Measurements from ENCODE around the gene PARP2. TPM values are rescaled to one million over a fixed set of nuclear protein-coding genes. Genes with fewer than 3 reads are reported as not detected.

The PARP2 gene
- total RNA-seq, 2 donors from 2014 or later: 36.1 to 63.7 TPM

DNA sequence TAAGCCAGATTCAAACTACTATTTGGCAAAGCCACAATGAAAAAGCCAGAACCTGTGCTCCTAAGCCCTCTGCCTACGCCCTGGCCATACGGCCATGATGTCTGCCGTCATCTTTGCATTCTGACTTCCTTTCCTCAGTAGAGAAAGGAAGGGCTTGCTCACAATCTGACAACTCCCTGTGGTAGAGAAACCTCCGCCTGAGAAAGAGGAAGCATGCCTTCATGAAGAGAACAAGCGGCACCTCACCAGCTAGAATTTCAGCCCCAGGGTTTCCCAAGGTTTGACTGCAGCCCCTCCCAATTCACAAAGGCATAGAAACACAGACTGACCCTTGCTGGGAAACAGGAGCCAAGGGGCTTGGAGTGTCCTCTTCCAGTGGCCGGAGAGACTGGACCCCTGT lies 44.1 kb downstream of the PARP2 start:
- no peaks in the 10 kb centered on the region for H3K4me1 ChIP-seq (ENCODE audit: control insufficient read depth, insufficient read depth, low read length)
- no peak overlapping the region for H3K27ac ChIP-seq (ENCODE audit: low read depth, low read length)
- H3K4me3 ChIP-seq (ENCODE audit: low read length): no peak overlapping the region
- no peak overlapping the region for H3K9ac ChIP-seq (ENCODE audit: extremely low read depth, low read length, poor library complexity, severe bottlenecking)
- no peaks in the 10 kb centered on the region for H3K9me3 ChIP-seq (ENCODE audit: control insufficient read depth, low read length)
- TF ChIP-seq, protein P1, sequence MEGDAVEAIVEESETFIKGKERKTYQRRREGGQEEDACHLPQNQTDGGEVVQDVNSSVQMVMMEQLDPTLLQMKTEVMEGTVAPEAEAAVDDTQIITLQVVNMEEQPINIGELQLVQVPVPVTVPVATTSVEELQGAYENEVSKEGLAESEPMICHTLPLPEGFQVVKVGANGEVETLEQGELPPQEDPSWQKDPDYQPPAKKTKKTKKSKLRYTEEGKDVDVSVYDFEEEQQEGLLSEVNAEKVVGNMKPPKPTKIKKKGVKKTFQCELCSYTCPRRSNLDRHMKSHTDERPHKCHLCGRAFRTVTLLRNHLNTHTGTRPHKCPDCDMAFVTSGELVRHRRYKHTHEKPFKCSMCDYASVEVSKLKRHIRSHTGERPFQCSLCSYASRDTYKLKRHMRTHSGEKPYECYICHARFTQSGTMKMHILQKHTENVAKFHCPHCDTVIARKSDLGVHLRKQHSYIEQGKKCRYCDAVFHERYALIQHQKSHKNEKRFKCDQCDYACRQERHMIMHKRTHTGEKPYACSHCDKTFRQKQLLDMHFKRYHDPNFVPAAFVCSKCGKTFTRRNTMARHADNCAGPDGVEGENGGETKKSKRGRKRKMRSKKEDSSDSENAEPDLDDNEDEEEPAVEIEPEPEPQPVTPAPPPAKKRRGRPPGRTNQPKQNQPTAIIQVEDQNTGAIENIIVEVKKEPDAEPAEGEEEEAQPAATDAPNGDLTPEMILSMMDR (conservative IDR thresholded peaks at IDR 0.05): no peak
- WGBS, 2 experiments (ENCODE audit: insufficient coverage in 1 of 2, insufficient read length in 1 of 2): 92 to 97% methylated on average over 6 of the region's 6 CpGs
- DNase-seq: no peak
- H3K4me1 Mint-ChIP-seq: peaks cover 1% of the 10 kb centered on the region
- H3K4me3 Mint-ChIP-seq: no peak overlapping the region
- peaks cover 88% of the 10 kb centered on the region for H3K36me3 ChIP-seq (ENCODE audit: control insufficient read depth, insufficient read depth, low read length)
- no peaks in the 10 kb centered on the region for H3K9me3 Mint-ChIP-seq
- peaks cover 83% of the 10 kb centered on the region for H3K36me3 Mint-ChIP-seq (ENCODE audit: low read depth)
- no peaks in the 10 kb centered on the region for H3K27me3 Mint-ChIP-seq (ENCODE audit: insufficient read depth)
- H3K27me3 ChIP-seq (ENCODE audit: control insufficient read depth, insufficient read depth, low read length, poor library complexity, severe bottlenecking): no peaks in the 10 kb centered on the region
- no peak overlapping the region for H3K27ac Mint-ChIP-seq

DNA sequence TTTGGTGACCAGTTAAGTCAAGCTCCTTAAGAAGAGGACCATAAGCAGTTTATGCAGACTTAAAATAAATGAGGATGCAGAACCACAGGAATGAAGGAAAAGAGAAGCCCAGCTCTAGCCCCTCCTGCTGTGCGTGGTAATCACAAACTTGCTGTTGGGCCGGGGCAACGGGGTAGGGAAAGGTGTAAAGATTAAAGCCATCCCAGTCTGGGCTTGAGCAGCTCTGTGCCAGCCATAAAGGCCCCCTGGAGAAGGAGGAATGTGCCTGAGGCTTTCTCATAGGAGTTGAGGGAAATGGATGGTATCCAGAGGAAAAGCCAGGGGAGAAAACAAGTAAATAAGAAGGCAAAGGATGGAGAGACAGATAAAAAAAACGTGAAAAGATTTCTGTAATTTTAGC lies 44.7 kb downstream of the PARP2 start:
- DNase-seq: peak; percentile 77
- Histone ChIP-seq H3K36me3 (ENCODE audit: control insufficient read depth, insufficient read depth, low read length) (peaks cover 89% of the 10 kb centered on the region), H3K9ac (ENCODE audit: extremely low read depth, low read length, poor library complexity, severe bottlenecking) (no peak overlapping the region), H3K27me3 (ENCODE audit: control insufficient read depth, insufficient read depth, low read length, poor library complexity, severe bottlenecking) (no peaks in the 10 kb centered on the region), H3K9me3 (ENCODE audit: control insufficient read depth, low read length) (no peaks in the 10 kb centered on the region), H3K27ac (ENCODE audit: low read depth, low read length) (no peak overlapping the region), H3K4me1 (ENCODE audit: control insufficient read depth, insufficient read depth, low read length) (no peaks in the 10 kb centered on the region), H3K4me3 (ENCODE audit: low read length) (no peak overlapping the region)
- H3K36me3 Mint-ChIP-seq (ENCODE audit: low read depth): peaks cover 83% of the 10 kb centered on the region
- TF ChIP-seq, protein P1 (conservative IDR thresholded peaks at IDR 0.05): no peak
- no peak overlapping the region for H3K4me3 Mint-ChIP-seq
- H3K9me3 Mint-ChIP-seq: no peaks in the 10 kb centered on the region
- peaks cover 1% of the 10 kb centered on the region for H3K4me1 Mint-ChIP-seq
- 53 to 70% methylated on average over 1 to 4 of the region's 4 CpGs for WGBS, 2 experiments (ENCODE audit: insufficient coverage in 1 of 2, insufficient read length in 1 of 2)
- no peak overlapping the region for H3K27ac Mint-ChIP-seq
- H3K27me3 Mint-ChIP-seq (ENCODE audit: insufficient read depth): no peaks in the 10 kb centered on the region

DNA sequence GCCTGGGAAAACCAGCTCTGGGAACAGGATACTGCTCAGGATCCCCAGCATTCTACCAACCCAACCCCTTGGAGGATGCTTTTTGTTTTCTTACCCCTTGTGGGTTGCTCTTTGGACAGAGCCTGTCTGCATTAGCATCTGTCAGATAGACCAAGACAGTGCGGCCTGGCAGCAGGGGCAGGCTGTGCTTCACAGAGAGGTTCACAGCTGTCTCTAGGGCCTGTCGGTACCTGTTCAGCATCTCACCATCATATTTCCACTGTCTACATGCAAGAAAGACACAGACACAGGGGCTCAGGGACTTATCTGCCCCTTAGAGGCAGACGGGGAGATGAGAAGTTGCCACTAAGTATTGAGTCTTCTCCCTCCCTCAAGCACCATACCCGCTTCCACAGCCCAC lies 48.1 kb downstream of the PARP2 start:
- no peak overlapping the region for H3K9ac ChIP-seq (ENCODE audit: extremely low read depth, low read length, poor library complexity, severe bottlenecking)
- no peaks in the 10 kb centered on the region for H3K9me3 ChIP-seq (ENCODE audit: control insufficient read depth, low read length)
- peaks cover 78% of the 10 kb centered on the region for H3K36me3 ChIP-seq (ENCODE audit: control insufficient read depth, insufficient read depth, low read length)
- no peak for DNase-seq
- TF ChIP-seq, protein P1 (conservative IDR thresholded peaks at IDR 0.05): no peak
- H3K36me3 Mint-ChIP-seq (ENCODE audit: low read depth): peaks cover 77% of the 10 kb centered on the region
- no peaks in the 10 kb centered on the region for H3K27me3 Mint-ChIP-seq (ENCODE audit: insufficient read depth)
- no peaks in the 10 kb centered on the region for H3K4me1 ChIP-seq (ENCODE audit: control insufficient read depth, insufficient read depth, low read length)
- H3K27me3 ChIP-seq (ENCODE audit: control insufficient read depth, insufficient read depth, low read length, poor library complexity, severe bottlenecking): no peaks in the 10 kb centered on the region
- no peak overlapping the region for H3K4me3 ChIP-seq (ENCODE audit: low read length)
- WGBS, 2 experiments (ENCODE audit: insufficient coverage in 1 of 2, insufficient read length in 1 of 2): 95% methylated on average over 4 of the region's 4 CpGs; no CpG with 5 or more reads in 1 of the 2 experiments
- H3K4me1 Mint-ChIP-seq: peaks cover 1% of the 10 kb centered on the region
- H3K4me3 Mint-ChIP-seq: no peak overlapping the region
- no peak overlapping the region for H3K27ac ChIP-seq (ENCODE audit: low read depth, low read length)
- no peaks in the 10 kb centered on the region for H3K9me3 Mint-ChIP-seq
- no peak overlapping the region for H3K27ac Mint-ChIP-seq
